Measurements from ENCODE around the gene FAM240B.

The FAM240B gene

DNA sequence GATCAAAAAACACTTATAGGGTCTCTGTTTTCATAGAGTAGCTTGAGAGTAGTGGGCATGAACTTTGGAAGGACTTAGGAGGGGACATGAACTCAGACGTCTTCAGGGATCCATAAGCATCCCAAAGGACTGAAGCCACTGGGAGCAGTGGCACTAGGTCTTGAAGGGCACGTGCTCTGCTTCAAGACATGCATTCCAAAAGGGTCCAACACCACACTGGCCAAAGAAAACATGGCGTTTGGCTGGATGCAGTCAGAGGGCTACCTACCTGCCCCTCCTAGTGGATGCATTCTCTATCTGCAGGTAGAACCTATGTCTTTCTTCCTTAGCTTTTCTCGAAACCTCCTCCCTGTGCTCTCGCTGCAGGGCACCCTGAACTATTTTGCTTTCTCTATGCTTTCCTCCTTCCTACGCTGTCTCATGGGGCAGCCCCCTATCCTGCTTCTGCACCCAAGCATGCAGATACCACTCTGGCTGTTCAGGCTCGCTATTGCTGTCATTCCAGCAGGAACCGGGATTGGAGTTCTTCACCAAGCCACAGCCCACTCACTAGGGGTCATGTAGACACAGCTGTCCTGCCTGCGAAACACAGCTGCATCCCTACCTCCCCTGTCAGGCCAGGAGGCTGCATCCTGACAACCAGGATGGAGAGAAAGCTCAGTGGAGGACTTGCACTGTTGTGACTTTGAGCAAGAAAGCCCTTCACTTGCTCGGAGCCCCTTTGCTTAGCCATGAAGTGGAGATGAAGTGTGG lies 11.9 kb downstream of the FAM240B start:
- no peak for DNase-seq
- intact Hi-C loops (cut with DNase I), result loop anchor here (10.0 kb wide), 1 partner anchor 57 kb away; no protein-coding TSS in a partner anchor

DNA sequence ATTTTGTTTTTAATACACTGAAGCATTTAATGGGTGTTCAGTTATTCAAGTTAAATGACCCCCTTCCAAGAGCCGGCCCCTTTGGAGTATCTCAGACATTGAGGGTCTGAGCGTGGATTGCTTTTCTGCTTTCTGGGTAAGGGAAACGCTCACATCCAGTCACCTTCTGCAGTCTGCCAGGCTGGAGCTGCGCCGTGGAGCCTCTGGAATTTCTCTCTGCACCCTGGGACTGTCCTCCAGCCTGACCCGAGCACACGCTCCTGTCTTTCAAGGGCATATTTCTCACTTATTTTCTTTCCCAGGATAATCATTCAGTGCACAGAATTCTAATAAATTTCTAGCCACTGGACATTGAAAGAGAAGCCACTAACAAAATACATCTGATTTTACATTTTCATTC lies 13.4 kb downstream of the FAM240B start:
- intact Hi-C loops (cut with DNase I), result loop anchor here (10.0 kb wide), 1 partner anchor 58 kb away; no protein-coding TSS in a partner anchor
- no peak for DNase-seq

DNA sequence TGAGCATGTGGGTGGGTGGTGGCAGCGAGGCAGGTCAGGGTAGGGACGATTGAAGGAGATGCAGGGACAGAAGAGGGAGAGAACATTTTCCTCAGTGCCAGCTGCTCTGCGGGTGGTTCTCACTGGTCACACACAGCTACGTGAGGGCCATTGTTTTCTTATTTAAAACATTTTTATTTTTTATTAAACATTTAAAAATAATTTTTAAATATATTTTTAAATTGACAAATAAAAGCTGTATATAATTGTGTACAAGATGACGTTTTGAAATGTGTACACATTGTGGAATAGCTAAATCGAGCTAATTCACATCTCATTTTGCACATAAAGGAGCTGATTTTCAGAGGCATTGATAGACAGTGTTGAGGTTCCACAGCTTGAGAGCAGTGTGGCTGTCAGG lies 14.0 kb downstream of the FAM240B start:
- intact Hi-C loops (cut with DNase I), result loop anchor here (10.0 kb wide), 1 partner anchor 59 kb away; no protein-coding TSS in a partner anchor

DNA sequence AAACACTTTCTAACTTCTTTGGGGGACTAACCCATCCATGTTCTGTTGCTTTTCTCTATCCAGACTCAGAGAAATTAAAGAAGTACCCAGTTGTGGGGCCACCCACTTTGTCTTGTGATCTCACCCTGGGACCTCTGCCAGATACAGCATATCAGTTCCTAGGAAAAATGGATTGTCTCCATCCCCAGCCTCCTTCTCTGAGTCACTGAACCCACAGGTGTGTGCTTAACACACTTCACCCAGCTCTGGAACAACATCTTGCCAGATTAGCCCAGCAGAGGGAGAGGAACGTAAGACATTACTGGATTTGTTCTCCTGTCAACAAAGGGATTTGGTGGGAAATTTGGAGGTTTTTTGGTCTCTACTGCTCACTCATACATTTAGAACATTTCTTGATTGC lies 19.2 kb downstream of the FAM240B start:
- intact Hi-C loops (cut with DNase I), result loop anchor here (10.0 kb wide), 1 partner anchor 64 kb away; no protein-coding TSS in a partner anchor
- DNase-seq, result peak in 30 of 42 donors; percentile 15 to 87 (median 56)

More for the DNA sequence above, 14.0 kb downstream of the FAM240B start:
- no peak for DNase-seq

DNA sequence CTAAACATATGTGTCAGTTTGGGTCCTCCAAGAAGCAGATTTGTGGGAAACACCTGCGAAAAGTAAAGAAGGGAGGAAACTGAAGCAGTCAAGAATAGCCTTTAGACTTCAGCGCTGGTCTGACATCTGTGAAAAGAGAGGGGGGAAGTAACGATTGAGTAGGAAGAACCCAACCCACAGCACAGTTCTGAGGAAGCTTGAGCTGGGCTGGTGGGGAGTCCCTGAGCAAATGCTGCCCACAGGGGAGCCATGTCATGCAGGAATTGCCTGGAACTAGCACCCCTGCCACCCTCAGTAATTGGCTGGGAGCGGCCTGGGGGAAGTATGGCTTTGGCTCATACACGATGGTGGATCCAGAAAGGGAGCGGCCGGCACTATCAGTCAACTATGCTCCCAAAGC lies 20.6 kb downstream of the FAM240B start:
- intact Hi-C loops (cut with DNase I), result no loop called here
- DNase-seq, result peak in 1 of 42 donors; percentile 34

DNA sequence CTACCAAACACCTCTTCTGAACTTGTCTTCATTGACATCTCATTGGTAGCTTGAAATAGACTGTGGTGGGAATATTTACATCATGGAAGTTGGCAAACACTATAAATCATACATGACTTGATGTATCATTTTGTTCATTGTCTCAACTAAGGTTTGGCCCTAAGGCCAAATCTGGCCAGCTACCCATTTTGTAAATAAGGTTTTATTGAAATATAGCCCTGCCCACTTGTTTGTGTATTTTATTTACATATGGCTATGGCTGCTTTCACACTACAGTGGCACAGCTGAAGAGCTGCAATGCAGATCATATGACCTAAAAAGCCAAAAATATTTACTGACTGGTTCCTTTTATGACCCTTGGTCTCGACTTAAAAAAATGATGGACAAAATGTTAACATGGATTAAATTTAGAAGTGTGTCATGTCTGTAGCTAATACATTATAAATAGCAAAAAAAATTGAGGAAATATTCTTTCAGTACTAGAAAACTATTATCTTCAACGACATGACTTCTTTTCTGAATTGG lies 22.1 kb downstream of the FAM240B start:
- DNase-seq, result no peak
- intact Hi-C loops (cut with DNase I), result no loop called here

DNA sequence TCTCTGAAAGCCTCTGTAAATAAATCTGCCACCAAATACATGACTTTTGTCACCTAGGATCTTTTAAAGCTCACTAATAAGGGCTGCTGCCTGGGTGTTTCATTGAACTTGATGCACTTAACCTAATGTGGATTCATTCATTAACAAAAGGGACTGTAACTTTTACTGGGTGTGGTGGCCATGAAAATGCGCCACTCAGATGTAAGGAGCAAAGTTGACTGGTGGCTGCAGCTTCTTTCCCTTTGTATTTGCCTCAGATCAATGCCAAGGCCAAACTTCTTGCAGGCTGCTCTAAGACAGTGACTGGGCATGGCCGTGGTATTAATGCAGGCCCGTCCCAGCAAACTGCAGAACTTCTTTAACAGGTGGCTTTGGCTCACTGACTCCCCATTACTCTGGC lies 22.9 kb downstream of the FAM240B start:
- no peak for DNase-seq
- intact Hi-C loops (cut with DNase I), result no loop called here

DNA sequence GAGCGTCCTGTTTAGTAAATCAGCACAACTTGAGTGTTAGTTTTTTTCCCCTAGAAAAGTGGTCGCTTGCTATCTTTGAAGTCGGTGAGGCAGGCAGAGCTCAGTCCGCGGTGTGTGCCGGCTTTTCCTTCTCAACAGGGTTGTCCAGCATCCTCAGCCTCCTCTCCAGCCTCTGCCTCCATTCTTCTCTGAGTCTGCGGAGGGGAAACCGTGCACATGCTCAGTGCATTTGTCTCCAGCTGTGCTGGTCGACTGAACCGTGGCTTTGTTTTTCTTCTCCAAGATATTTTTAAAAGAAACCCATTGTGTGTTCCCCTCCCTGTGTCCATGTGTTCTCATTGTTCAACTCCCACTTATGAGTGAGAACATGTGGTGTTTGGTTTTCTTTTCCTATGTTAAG lies 25.3 kb downstream of the FAM240B start:
- intact Hi-C loops (cut with DNase I), result no loop called here
- DNase-seq, result peak in 41 of 42 donors; percentile 33 to 86 (median 68)

DNA sequence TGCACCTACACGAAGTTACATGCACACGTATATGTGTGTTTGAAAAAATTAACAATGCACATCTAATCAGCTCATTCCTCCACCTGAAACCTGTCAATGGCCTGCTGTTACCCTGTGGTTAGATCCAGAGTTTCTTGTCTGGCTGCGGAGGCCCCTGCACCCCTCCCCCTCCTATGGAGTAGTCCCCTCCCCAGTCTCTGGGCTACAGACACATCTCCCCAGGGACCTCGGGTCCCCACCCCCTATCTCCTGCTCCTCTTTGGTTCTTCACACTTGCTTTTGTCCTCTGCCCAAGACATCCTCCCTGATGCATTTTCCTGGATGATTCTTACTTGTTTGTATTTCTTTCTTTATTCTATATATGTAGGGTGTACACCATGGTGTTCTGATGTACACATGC lies 27.2 kb downstream of the FAM240B start:
- no peak for DNase-seq
- intact Hi-C loops (cut with DNase I), result no loop called here

DNA sequence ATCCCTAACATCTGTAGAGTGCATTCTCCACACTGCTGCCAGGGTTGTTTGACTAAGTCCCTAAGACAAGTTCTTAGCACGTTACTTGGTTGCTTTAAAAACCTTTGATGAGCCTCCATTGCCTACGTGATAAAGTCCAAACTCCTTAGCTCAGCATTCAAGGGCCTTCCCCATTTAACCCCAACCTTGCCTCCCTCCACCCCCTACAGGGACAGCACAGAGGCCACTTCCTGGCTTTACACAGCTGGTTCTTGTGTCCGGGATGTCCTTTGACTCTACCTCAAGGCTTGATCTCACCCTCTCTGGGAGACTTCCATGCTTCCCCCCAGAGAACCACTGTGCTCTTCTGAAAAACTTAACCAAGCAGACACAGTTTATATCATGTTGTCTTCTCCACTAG lies 29.4 kb downstream of the FAM240B start:
- intact Hi-C loops (cut with DNase I), result no loop called here
- no peak for DNase-seq

DNA sequence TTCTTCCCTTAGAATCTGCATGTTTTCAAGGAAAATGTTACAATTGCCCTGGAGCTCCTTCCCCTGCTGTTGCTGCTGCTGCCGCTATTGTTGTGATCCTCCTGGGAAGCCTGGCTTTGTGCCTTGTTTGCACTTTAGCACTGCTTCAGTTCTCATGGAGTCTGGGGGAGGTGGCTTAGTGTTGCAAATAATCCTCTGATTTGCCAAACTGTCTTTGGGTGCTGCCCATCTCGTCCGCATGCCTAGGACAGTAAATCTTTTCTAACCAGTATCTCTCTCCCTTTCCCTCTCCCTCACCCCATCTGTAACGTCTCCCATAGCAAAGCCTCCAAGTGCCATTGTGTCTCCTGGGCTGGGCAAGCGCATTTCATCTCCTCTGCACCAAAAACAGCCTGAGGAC lies 30.3 kb downstream of the FAM240B start:
- intact Hi-C loops (cut with DNase I), result no loop called here

DNA sequence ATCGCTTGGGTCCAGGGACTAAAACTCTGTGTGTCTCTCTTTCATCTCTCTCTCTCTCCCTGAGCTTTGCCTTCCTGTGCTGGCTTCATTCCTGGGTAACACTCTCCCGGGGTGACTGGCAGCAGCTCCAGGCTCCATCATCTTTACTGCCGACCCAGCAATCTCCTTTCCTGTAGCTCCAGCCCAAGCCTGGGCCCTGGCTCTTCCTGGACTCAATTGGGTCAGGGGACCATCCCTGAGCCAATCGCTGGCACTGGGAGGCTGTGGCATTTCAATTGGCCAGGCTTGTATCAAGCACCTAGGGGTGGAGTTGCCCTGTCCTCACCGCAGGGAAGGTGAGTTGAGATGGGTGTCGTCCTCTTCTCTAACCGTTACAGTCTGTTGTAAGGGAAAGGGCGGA lies 31.9 kb downstream of the FAM240B start:
- intact Hi-C loops (cut with DNase I), result no loop called here

More for the DNA sequence above, 30.3 kb downstream of the FAM240B start:
- DNase-seq, result peak in 33 of 42 donors; percentile 14 to 70 (median 49)

DNA sequence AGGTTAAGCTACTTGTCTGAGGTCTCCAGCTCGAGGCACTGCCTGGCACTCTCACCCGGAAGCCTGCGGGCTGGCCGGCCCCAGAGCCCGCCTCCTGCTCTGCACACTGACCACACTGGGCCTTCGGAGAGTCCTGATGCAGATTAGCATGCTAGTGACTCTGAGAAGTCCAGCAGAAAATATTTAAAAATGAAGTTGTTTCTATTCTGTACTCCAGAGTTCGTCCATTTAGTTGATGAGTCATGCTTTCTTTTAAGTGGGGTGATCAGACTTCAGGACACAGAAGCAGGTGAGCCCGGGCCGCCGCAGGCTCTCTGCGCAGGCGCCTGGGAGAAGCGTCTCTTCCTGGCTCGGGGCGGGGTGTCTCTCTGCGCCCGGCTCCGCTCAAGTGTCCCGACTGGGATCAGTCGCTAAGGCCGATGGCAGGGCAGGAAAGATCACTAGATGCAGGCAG lies 32.5 kb downstream of the FAM240B start:
- DNase-seq, result peak in 30 of 42 donors; percentile 13 to 73 (median 40)
- intact Hi-C loops (cut with DNase I), result no loop called here

More for the DNA sequence above, 31.9 kb downstream of the FAM240B start:
- DNase-seq, result no peak

DNA sequence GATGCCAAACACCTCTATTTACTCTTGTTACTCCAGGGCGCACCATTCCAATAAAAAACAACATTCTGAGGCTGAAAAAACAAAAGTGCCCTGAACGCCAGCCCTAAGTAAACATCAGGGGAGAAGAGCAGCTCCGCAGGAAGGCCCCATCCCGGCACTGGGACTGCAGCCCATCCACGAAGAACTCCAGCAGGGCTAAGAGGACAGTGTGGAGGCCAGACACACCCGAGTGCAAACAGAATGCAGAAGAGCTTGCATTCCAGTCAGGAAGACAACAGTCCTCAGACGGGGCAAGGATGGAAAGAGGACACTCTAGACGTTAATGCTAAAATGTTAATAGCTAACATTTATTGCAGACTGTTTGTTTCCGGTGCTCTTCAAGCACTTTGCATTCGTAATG lies 33.0 kb downstream of the FAM240B start:
- DNase-seq, result no peak
- intact Hi-C loops (cut with DNase I), result no loop called here

DNA sequence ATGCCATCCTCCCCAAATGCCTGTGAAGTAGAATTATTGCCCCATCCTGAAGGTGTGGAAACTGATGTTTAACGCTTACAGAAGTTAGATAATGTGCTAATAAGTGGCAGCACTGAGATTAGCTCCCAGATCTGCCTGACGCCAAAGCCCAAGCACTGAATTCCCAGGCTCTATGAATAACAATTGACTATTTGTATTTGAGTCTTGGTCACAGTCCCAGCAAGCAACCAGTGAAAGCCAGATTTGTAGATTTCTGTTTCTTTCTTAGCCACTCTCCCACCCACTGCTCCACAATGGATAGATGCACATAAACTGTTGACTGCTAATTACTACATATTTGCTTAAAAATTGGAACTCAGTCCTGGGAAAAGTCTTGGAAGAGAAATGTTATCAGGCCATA lies 34.4 kb downstream of the FAM240B start:
- intact Hi-C loops (cut with DNase I), result no loop called here
- peak in 33 of 42 donors; percentile 29 to 82 (median 60) for DNase-seq

DNA sequence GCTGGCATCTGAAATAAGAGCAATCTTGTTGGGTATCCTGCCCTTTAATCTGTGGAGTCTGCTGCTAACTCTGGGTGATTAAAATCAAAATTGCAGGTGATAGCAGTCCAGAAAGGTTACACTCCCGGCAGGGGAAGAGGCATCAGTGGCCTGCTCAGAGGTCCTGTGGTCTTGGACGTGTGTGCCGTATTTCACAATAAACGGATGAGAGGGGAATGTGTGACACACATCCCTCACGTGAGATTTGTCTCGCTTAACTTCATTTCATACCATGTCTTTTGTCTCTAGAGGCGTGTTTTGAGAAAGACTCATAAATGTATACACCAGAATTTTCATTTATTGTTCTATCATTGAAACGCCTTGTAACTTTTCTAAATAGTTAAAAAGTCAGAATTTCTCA lies 36.6 kb downstream of the FAM240B start:
- no peak for DNase-seq
- intact Hi-C loops (cut with DNase I), result no loop called here

DNA sequence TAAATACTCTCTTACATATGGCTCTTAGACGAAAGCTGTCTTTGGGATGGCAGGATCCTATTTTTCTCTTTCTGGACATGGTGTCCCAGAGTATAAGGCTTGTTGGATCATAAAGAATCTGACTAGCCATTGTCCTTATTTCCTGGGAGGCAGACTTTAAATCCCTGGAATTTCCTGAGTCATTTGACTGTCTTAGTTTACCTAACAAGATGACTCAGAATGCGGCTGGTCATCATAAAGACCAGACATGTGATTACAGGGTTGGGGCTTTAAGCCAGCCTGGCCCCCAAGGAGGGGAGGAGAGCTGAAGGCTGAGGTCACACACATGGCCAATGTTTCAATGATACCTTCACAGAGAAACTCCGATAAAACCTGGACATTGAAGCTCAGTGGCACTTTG lies 37.2 kb downstream of the FAM240B start:
- intact Hi-C loops (cut with DNase I), result no loop called here
- DNase-seq, result peak in 1 of 42 donors; percentile 9

DNA sequence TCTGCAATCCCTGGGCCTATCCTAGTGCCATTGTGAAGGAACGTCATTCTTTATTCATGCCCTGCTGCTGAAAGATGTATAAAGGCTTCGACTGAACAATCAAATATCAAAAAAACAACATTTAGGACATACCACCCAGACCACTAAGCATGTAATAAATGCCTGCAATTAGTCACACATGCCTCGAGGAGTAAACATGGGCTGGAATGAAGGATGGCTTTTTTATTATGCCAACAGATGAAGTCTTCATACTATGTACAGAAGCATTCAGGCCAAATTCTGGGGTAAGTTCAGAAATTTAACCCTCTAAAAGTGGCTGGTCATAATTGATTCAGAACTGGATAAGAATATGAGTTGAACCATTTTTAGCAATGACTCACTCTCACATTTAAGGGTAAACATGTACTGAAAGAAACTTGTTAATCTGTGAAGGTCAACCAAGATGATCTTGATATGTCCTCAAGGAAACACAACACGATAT lies 38.1 kb downstream of the FAM240B start:
- intact Hi-C loops (cut with DNase I), result no loop called here
- peak in 1 of 42 donors; percentile 10 for DNase-seq

DNA sequence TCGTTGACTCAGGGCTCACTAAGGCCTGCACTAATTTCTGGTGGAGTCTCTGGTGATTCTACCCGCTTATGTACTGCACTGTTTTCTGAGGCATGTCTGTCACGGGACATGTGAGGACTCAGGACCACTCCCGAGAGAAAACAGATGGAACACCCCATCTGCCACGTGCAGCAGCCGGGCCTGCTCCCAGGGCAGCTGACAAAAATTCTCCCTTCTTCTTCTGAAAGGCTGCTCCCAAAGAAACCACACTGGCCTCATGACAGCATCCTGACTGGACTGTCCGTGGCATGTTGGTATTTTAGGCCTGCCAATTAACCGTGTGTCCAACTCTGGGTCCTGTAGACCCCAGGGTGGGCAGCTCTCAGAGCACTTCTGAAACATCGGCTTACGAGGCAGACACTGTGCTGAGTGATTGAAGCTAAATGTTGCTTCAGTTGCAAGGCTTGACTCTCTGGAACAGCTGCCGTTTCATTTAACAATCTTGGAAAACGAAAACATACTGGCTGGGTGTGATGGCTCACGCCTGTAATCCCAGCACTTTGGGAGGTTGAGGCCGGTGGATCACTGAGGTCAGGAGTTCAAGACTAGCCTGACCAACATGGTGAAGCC lies 39.0 kb downstream of the FAM240B start:
- peak in 1 of 42 donors; percentile 25 for DNase-seq
- intact Hi-C loops (cut with DNase I), result no loop called here

All from head of caudate nucleus (tissue), 42 donors.